Amniotic stem cell (primary cell): ENCODE results near the gene TBX15.
"Not testable (repeated sequence)": the region's sequence is repeated elsewhere in the genome, so short reads cannot be mapped to it uniquely, and the experiment has no call there.

ENCODE experiments used
- DNase-seq: peaks from one replicate; lab custom pipeline; 2025; lab: John Stamatoyannopoulos, UW

TBX15 gene

GRCh38 chr1:118926261-118926660, 61.9 kb downstream of the TBX15 start:
- no peak for DNase-seq

GRCh38 chr1:118925651-118926050, 62.5 kb downstream of the TBX15 start:
- DNase-seq = no peak

- no peak for DNase-seq
Measured at GRCh38 chr1:118923319-118923718, 64.8 kb downstream of the TBX15 start.

- no peak for DNase-seq
Measured at GRCh38 chr1:118921994-118922393, 66.1 kb downstream of the TBX15 start.

GRCh38 chr1:118920124-118920717, 67.9 kb downstream of the TBX15 start:
- DNase-seq = no peak

GRCh38 chr1:118918940-118919259, 69.2 kb downstream of the TBX15 start:
- DNase-seq = no peak

GRCh38 chr1:118918230-118918939, 69.8 kb downstream of the TBX15 start:
- DNase-seq = no peak

- not testable (repeated sequence) for DNase-seq
Measured at GRCh38 chr1:118916346-118916745, 71.8 kb downstream of the TBX15 start.

GRCh38 chr1:118914379-118915161, 73.6 kb downstream of the TBX15 start:
- DNase-seq = no peak

GRCh38 chr1:118913818-118914217, 74.3 kb downstream of the TBX15 start:
- DNase-seq = no peak

- no peak for DNase-seq
Measured at GRCh38 chr1:118912574-118912973, 75.6 kb downstream of the TBX15 start.

- DNase-seq = no peak
Measured at GRCh38 chr1:118911571-118911970, 76.6 kb downstream of the TBX15 start.

- no peak for DNase-seq
Measured at GRCh38 chr1:118907466-118907865, 80.7 kb downstream of the TBX15 start.

GRCh38 chr1:118905671-118906070, 82.5 kb downstream of the TBX15 start:
- DNase-seq = no peak

GRCh38 chr1:118905196-118905595, 82.9 kb downstream of the TBX15 start:
- DNase-seq = no peak

- DNase-seq = no peak
Measured at GRCh38 chr1:118902711-118903191, 85.4 kb downstream of the TBX15 start.

GRCh38 chr1:118902299-118902698, 85.8 kb downstream of the TBX15 start:
- no peak for DNase-seq

- no peak for DNase-seq
Measured at GRCh38 chr1:118900643-118901440, 87.3 kb downstream of the TBX15 start.

- no peak for DNase-seq
Measured at GRCh38 chr1:118899340-118899739, 88.8 kb downstream of the TBX15 start.

GRCh38 chr1:118898712-118899111, 89.4 kb downstream of the TBX15 start:
- DNase-seq = no peak

GRCh38 chr1:118896416-118896815, 91.7 kb downstream of the TBX15 start:
- no peak for DNase-seq

GRCh38 chr1:118894836-118895235, 93.3 kb downstream of the TBX15 start:
- DNase-seq = no peak
